ENCODE measurements around the gene UBQLN2.

- TF ChIP-seq CTCF (IDR thresholded peaks at IDR 0.05): no peak
- TF ChIP-seq YY1 (IDR thresholded peaks at IDR 0.05; ENCODE audit: low read depth): no peak
These were observed 9.5 kb downstream of the UBQLN2 start for GRCh38 chrX:56572975-56573374.
